NB4 (cell line): ENCODE results near the gene CALHM2.

Source experiments
- CTCF ChIP-seq: IDR thresholded peaks from one replicate; pipeline ENCODE4 v1.5.1; 2012; ENCODE audit warnings: low read depth, low read length
- MYC ChIP-seq: IDR thresholded peaks from 2 replicates; pipeline ENCODE4 v1.6.1; 2011; ENCODE audit warnings: low read depth, low read length
- POLR2A ChIP-seq: IDR thresholded peaks from 2 replicates; pipeline ENCODE4 v1.6.1; 2011; ENCODE audit warnings: mild to moderate bottlenecking; ENCODE audit not compliant: insufficient read length; ENCODE audit errors: extremely low read depth

- TF ChIP-seq CTCF (no peak), POLR2A (no peak), MYC (no peak)
These were observed 18.3 kb downstream of the CALHM2 start for GRCh38 chr10:103433858-103434257.
